Measurements from ENCODE around the gene NTSR1.

The NTSR1 gene

GRCh38 chr20:62741191-62741691 is 32.6 kb downstream of the NTSR1 start:
- no peak overlapping the region for H3K4me3 ChIP-seq (replicated peaks in 1 of 2; ENCODE audit: low read depth in 2 of 2, low read length in 2 of 2)
- DNase-seq (ENCODE audit: low read depth in 2 of 2), result peak in 1 of 2 donors; percentile 9
- no peak for TF ChIP-seq CTCF (IDR thresholded peaks at IDR 0.05; ENCODE audit: low read depth, low read length)

GRCh38 chr20:62741701-62742491 is 33.3 kb downstream of the NTSR1 start:
- no peak for TF ChIP-seq CTCF (IDR thresholded peaks at IDR 0.05; ENCODE audit: low read depth, low read length)
- H3K4me3 ChIP-seq (replicated peaks in 1 of 2; ENCODE audit: low read depth in 2 of 2, low read length in 2 of 2), result no peak overlapping the region
- DNase-seq (ENCODE audit: low read depth in 2 of 2), result no peak

- no peak for TF ChIP-seq CTCF (IDR thresholded peaks at IDR 0.05; ENCODE audit: low read depth, low read length)
- DNase-seq (ENCODE audit: low read depth in 2 of 2), result no peak
Observed at GRCh38 chr20:62742550-62742949, 33.9 kb downstream of the NTSR1 start.

GRCh38 chr20:62742979-62743776 is 34.5 kb downstream of the NTSR1 start:
- DNase-seq (ENCODE audit: low read depth in 2 of 2), result no peak
- H3K4me3 ChIP-seq (replicated peaks in 1 of 2; ENCODE audit: low read depth in 2 of 2, low read length in 2 of 2), result no peak overlapping the region
- TF ChIP-seq CTCF (IDR thresholded peaks at IDR 0.05; ENCODE audit: low read depth, low read length), result no peak

More at GRCh38 chr20:62742550-62742949, 33.9 kb downstream of the NTSR1 start:
- H3K4me3 ChIP-seq (replicated peaks in 1 of 2; ENCODE audit: low read depth in 2 of 2, low read length in 2 of 2), result no peak overlapping the region

GRCh38 chr20:62743777-62744317 is 35.2 kb downstream of the NTSR1 start:
- no peak overlapping the region for H3K4me3 ChIP-seq (replicated peaks in 1 of 2; ENCODE audit: low read depth in 2 of 2, low read length in 2 of 2)
- no peak for DNase-seq (ENCODE audit: low read depth in 2 of 2)
- no peak for TF ChIP-seq CTCF (IDR thresholded peaks at IDR 0.05; ENCODE audit: low read depth, low read length)

DNA sequence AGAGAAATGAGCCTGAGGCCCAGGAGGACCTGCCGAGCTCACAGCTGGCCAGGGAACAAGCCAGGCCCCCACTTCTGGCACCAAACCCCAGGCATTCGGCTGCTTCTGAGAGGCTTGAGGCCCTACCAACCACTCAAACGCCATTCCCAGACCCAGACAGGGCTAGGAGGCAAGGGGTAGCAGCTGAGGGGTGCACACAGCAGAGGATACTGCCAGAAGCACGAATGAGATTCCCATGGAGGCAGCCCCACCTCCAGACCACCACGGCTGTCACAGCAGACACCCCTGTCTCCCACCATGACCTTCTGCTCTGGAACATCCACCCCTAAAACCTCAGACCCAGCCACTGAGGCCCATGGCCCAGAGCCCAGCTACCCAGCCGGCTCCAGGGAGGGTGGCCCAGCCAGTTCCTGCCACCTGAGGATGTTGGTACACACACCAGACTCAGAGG is 36.1 kb downstream of the NTSR1 start:
- H3K4me3 ChIP-seq (replicated peaks in 1 of 2; ENCODE audit: low read depth in 2 of 2, low read length in 2 of 2), result no peak overlapping the region
- DNase-seq (ENCODE audit: low read depth in 2 of 2), result peak in 1 of 2 donors; percentile 22
- no peak for TF ChIP-seq CTCF (IDR thresholded peaks at IDR 0.05; ENCODE audit: low read depth, low read length)
